ENCODE measurements around the gene IPO8.

The IPO8 gene

GRCh38 chr12:30585877-30586276 is 109.8 kb downstream of the IPO8 start:
- DNase-seq (ENCODE audit: low spot score), result no peak
- no peak for TF ChIP-seq CTCF (IDR thresholded peaks at IDR 0.05; ENCODE audit: extremely low read depth, insufficient read depth, missing control alignments)
- in situ Hi-C loops (cut with MboI; ENCODE audit: low pct_unique_long_range_greater_than_20kb, low sequenced_read_pairs, unreplicated experiment), result no loop called here

- in situ Hi-C loops (cut with MboI; ENCODE audit: low pct_unique_long_range_greater_than_20kb, low sequenced_read_pairs, unreplicated experiment), result no loop called here
- no peak for TF ChIP-seq CTCF (IDR thresholded peaks at IDR 0.05; ENCODE audit: extremely low read depth, insufficient read depth, missing control alignments)
- no peak for DNase-seq (ENCODE audit: low spot score)
Measured at GRCh38 chr12:30582943-30583342, 112.7 kb downstream of the IPO8 start.

GRCh38 chr12:30580344-30580743 is 115.3 kb downstream of the IPO8 start:
- TF ChIP-seq CTCF (IDR thresholded peaks at IDR 0.05; ENCODE audit: extremely low read depth, insufficient read depth, missing control alignments), result no peak
- in situ Hi-C loops (cut with MboI; ENCODE audit: low pct_unique_long_range_greater_than_20kb, low sequenced_read_pairs, unreplicated experiment), result no loop called here
- no peak for DNase-seq (ENCODE audit: low spot score)

Measured in GM13977 (cell line).